BE2C (cell line): ENCODE results near the gene NFKBIB.
"Not testable (repeated sequence)": the region's sequence is repeated elsewhere in the genome, so short reads cannot be mapped to it uniquely, and the experiment has no call there.

Experiments
- DNase-seq: peaks from one replicate; pipeline ENCODE4 v3.0.0-alpha.2; 2020
- H3K27me3 ChIP-seq: fragments of 250-450 bp; sonication (Bioruptor Pico); 2 replicates; pipeline ENCODE4 v1.5.1; 2020; ENCODE audit warnings: mild to moderate bottlenecking
- H3K36me3 ChIP-seq: fragments of 250-450 bp; sonication (Bioruptor Pico); 2 replicates; pipeline ENCODE4 v1.5.1; 2020; ENCODE audit warnings: mild to moderate bottlenecking
- H3K4me1 ChIP-seq: fragments of 250-450 bp; sonication (Bioruptor Pico); 2 replicates; pipeline ENCODE4 v1.5.1; 2020
- H3K4me3 ChIP-seq: 2 replicates; pipeline ENCODE4 v1.5.1; 2011; ENCODE audit warnings: low read depth, low read length
- H3K9me3 ChIP-seq: fragments of 250-450 bp; sonication (Bioruptor Pico); 2 replicates; pipeline ENCODE4 v1.5.1; 2020
- CTCF ChIP-seq: IDR thresholded peaks from 2 replicates; pipeline ENCODE4 v1.5.1; 2012; ENCODE audit warnings: mild to moderate bottlenecking, low read depth, low read length

Gene NFKBIB

GRCh38 chr19:38880882-38881609 is 18.7 kb upstream of the NFKBIB start:
- Histone ChIP-seq H3K9me3 (no peaks in the 10 kb centered on the region), H3K27me3 (no peaks in the 10 kb centered on the region), H3K4me1 (peaks cover 4% of the 10 kb centered on the region; the same call in 1 of the 2 replicates), H3K36me3 (no peaks in the 10 kb centered on the region), H3K4me3 (no peak overlapping the region)
- no peak for TF ChIP-seq CTCF
- no peak for DNase-seq

GRCh38 chr19:38883286-38883685 is 16.5 kb upstream of the NFKBIB start:
- no peak for DNase-seq
- TF ChIP-seq CTCF = no peak
- H3K4me3 ChIP-seq = no peak overlapping the region
- H3K36me3 ChIP-seq = 0 out of 2 replicates have a peak, but pooled peaks cover 3% of the 10 kb centered on the region
- no peaks in the 10 kb centered on the region for H3K27me3 ChIP-seq
- no peaks in the 10 kb centered on the region for H3K9me3 ChIP-seq
- H3K4me1 ChIP-seq = peaks cover 5% of the 10 kb centered on the region; the same call in 1 of the 2 replicates

GRCh38 chr19:38884691-38885090 is 15.1 kb upstream of the NFKBIB start:
- H3K9me3 ChIP-seq, H3K4me3 ChIP-seq, H3K36me3 ChIP-seq, H3K4me1 ChIP-seq, H3K27me3 ChIP-seq, DNase-seq: not testable (repeated sequence)

- Histone ChIP-seq H3K9me3 (no peaks in the 10 kb centered on the region), H3K36me3 (0 out of 2 replicates have a peak, but pooled peaks cover 6% of the 10 kb centered on the region), H3K27me3 (no peaks in the 10 kb centered on the region), H3K4me1 (peaks cover 5% of the 10 kb centered on the region; the same call in 1 of the 2 replicates), H3K4me3 (no peak overlapping the region)
- no peak for TF ChIP-seq CTCF
- no peak for DNase-seq
Measured at GRCh38 chr19:38888876-38889275, 10.9 kb upstream of the NFKBIB start.

- 0 out of 2 replicates have a peak, but pooled peaks cover 6% of the 10 kb centered on the region for H3K36me3 ChIP-seq
- no peak for DNase-seq
- no peak for TF ChIP-seq CTCF
- H3K4me1 ChIP-seq = peaks cover 5% of the 10 kb centered on the region; the same call in 1 of the 2 replicates
- H3K27me3 ChIP-seq = no peaks in the 10 kb centered on the region
- no peak overlapping the region for H3K4me3 ChIP-seq
- no peaks in the 10 kb centered on the region for H3K9me3 ChIP-seq
Measured at GRCh38 chr19:38889803-38890202, 10.0 kb upstream of the NFKBIB start.

- H3K4me3 ChIP-seq = no peak overlapping the region
- H3K27me3 ChIP-seq = no peaks in the 10 kb centered on the region
- H3K4me1 ChIP-seq = peaks cover 5% of the 10 kb centered on the region; the same call in 1 of the 2 replicates
- no peak for TF ChIP-seq CTCF
- H3K9me3 ChIP-seq = no peaks in the 10 kb centered on the region
- 0 out of 2 replicates have a peak, but pooled peaks cover 6% of the 10 kb centered on the region for H3K36me3 ChIP-seq
- no peak for DNase-seq
Measured at GRCh38 chr19:38890686-38891085, 9.1 kb upstream of the NFKBIB start.
